HG03354 (cell line): Measurements from ENCODE around the gene POLR2M.

Source experiments
- ATAC-seq: cut with Tn5 transposase; IDR thresholded peaks from one replicate; pipeline ENCODE4 v1.9.1; 2021; ENCODE audit warnings: mild to moderate bottlenecking; ENCODE audit not compliant: unreplicated experiment, poor library complexity, severe bottlenecking

Gene POLR2M

GRCh38 chr15:57735431-57735830 lies 28.9 kb downstream of the POLR2M start:
- ATAC-seq: no peak

DNA sequence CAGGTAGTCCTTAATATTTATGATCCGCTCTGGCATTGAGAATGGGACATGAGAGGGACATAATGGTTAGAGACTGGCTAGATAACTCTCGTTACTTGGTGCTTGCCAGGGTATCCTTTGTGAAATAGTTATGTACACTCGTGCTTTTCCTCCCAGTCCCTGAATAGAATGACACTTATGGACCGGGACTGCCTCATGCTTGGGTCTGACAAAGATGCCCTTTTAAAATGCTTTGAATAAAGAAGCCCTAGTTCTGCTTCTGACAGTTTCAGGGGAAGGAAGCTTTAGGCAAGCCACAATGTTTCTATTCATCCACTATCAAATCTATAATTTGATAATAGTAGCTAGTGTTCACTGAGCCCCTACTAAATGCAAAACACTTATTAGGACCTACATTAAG lies 29.4 kb downstream of the POLR2M start:
- no peak for ATAC-seq

GRCh38 chr15:57736591-57736990 lies 30.1 kb downstream of the POLR2M start:
- ATAC-seq: no peak

DNA sequence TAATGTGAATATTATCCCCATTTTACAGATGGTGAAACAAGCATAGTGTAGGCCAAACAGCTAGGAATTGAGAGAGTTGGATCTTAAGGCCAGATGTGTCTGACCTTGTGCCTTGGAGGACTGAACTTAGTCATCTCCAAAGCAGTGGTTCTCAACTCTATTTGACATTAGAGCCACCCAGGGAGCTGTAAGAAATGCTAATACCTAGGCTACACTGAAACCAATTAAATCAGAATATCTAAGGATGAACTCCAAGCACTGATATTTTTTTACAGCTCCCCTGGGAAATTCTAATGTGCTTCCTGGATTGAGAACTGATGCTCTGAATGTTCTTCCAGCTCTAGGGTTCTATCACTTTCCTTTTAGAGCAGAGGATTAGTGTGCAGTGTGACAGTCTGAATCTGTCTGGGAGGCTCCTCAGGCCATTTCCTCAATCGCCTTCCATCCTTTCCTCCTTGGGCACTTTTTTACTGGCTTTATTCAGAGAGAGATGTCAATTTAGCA lies 32.3 kb downstream of the POLR2M start:
- no peak for ATAC-seq

DNA sequence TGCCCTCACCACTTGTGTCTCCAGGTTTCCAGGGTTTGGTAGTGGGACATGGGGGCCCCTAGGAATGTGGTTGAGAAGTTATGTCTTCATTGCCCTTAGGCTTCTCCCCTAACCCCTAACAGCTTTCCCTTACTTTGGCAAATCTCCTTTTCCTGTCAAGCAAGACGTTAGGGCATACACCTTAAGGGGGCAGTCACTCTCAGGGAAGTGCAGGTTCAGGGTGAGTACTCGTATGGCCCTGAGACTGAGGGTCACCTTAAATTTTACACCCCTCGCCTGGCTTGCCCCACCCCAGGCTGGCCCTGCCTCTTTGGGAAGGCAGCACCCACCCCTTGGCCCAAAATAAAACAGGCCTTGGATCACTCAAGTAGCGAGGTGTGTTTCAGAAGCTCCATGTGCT lies 33.5 kb downstream of the POLR2M start:
- ATAC-seq: no peak

DNA sequence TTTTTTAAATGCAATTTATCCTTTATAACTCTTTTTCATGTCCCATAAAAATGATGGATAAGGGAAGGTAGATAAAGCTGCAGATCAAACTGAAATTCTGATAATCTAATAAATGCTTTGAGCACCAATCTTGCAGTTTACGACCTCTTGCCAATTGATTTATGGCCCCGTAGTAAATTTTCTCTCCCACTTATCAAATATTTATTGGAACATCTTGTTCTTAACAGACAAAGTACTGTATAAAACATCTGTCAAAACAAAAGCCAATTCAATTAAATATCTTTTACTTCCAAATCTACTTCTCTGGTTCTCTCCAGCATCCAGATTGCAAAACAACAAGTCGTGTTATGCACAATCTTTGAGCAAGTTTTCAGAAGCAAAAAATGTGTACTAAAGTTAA lies 34.6 kb downstream of the POLR2M start:
- no peak for ATAC-seq

DNA sequence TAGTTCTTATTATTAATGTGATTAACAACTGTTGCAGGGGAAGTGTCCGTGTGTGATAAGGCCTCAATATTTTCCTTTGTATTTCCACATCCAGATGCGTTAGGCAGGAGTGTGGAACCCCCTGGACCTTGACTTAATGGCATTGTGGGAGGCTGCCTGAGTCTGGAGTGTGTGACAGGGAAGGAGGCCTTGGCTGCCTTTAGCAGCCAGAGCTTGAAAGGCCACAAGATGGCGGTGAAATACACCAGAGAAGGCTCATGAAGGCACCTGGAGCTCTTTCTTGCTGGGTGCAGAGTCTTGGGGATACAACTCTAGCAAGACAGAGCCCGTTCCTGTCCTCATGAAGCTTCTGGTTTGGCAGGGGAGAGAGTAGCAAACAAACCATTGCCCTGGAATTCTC lies 36.9 kb downstream of the POLR2M start:
- no peak for ATAC-seq

DNA sequence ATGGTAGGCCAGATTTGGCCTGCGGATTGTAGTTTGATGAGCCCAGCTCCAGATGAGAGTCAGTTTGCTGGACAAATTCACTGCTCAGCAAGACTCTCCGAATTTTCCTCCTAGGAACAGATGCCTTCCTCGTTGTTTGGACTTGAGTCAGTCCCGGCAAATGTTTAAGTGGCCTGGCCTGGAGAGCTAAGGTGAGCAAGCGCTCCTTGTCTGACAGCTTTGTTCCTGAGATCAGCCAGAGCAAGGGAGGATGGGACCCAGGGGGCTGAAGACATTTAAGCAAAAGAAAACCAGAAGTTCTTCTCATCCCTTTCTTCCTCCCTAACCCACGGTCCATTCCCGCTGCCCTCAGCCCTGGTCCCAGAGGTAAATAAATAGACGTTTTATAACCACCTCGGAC lies 40.3 kb downstream of the POLR2M start:
- no peak for ATAC-seq

GRCh38 chr15:57747206-57747896 lies 40.8 kb downstream of the POLR2M start:
- no peak for ATAC-seq

DNA sequence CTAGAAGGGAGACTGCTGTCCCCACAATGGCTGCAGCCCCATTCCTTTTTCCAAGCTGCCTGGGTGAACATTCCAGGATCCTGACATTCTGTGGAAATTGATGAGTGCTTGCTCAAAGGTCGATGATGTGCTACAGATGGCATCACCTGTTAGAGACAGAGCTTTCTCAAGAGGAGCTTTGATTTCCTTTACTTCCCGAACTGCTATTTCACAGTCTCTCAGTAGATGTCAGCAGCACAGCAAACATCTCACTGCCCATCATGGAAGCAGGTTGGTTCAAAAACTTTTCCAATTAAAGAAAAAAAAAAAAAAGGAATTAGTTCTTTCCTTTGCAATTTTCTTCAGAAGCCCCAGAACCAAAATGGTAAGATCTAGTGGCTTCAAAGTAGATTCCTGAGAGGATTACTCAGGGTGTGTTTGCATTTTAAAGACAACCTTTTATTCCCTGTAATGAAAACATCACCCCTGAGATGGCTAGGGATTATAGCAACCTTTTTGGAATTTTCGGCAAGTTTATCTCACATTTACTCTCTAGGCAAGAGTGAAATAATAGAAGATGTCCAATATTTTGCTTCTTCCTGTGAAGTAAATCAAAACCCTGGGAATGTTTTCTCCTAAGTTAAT lies 44.8 kb downstream of the POLR2M start:
- no peak for ATAC-seq

- ATAC-seq: no peak
Measured at GRCh38 chr15:57752436-57752835, 45.9 kb downstream of the POLR2M start.

- ATAC-seq: no peak
Measured at GRCh38 chr15:57752840-57753239, 46.3 kb downstream of the POLR2M start.

DNA sequence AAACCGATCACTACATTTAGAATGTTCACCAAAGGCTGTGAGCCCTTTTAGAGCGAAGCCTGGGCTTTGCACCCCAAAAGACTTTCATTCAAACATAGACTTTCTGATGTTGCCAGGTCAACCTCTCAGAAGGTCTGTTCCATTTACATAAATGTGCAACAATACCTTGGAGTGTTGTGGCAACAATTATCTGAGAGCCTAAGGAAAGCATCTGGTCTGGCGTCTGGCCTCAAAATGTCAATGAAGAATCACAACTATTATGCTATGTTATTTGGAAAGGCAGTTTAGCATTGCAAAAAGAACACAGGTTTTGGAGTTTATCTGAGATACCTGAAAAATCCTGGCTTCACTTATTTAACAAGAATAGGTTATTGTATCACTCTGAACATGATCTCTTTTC lies 50.0 kb downstream of the POLR2M start:
- ATAC-seq: no peak

- ATAC-seq: no peak
Measured at GRCh38 chr15:57758560-57758959, 52.0 kb downstream of the POLR2M start.

GRCh38 chr15:57761562-57761961 lies 55.0 kb downstream of the POLR2M start:
- no peak for ATAC-seq

DNA sequence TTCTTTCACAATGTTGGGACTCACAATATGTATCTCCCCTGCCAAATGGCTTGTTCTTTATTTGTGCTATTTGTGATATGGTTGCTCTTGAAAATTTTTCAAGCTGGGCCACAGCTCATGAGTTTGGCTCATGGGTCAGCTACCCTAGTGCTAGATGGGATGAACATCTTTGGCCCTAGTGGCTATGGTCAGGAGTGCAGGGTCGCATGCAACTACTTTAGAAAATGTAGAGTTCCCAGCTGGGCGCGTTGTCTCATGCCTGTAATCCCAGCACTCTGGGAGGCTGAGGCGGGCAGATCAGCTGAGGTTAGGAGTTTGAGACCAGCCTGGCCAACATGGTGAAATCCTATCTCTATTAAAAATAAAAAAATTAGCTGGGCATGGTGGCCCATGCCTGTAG lies 55.8 kb downstream of the POLR2M start:
- ATAC-seq: no peak

GRCh38 chr15:57763176-57763964 lies 56.9 kb downstream of the POLR2M start:
- ATAC-seq: no peak
